Upper lobe of right lung (tissue), 1 donor: ENCODE data around the gene SERPINB6. TPM values are rescaled to one million over a fixed set of nuclear protein-coding genes. Genes with fewer than 3 reads are reported as not detected.
"Not testable (repeated sequence)": the region's sequence is repeated elsewhere in the genome, so short reads cannot be mapped to it uniquely, and the experiment has no call there.

Source experiments
- ATAC-seq: fragments of 200-7000 bp; cut with Tn5 transposase; one replicate; pipeline ENCODE4 v1.9.1; 2020; ENCODE audit warnings: mild to moderate bottlenecking, moderate library complexity
- DNase-seq: peaks from one replicate; pipeline ENCODE4 v3.0.0-alpha.2; 2020
- H3K27ac ChIP-seq: fragments of 200-600 bp; one replicate; pipeline ENCODE4 v1.8.0; 2022
- H3K27me3 ChIP-seq: fragments of 200-600 bp; one replicate; pipeline ENCODE4 v1.8.0; 2022; ENCODE audit warnings: mild to moderate bottlenecking
- H3K36me3 ChIP-seq: fragments of 200-600 bp; one replicate; pipeline ENCODE4 v1.8.0; 2022
- H3K4me1 ChIP-seq: fragments of 200-600 bp; one replicate; pipeline ENCODE4 v1.8.0; 2022
- H3K4me3 ChIP-seq: fragments of 200-600 bp; one replicate; pipeline ENCODE4 v1.8.0; 2022; ENCODE audit warnings: mild to moderate bottlenecking
- H3K9me3 ChIP-seq: fragments of 200-600 bp; one replicate; pipeline ENCODE4 v1.8.0; 2022
- intact Hi-C: fragments of 100-400 bp; cut with DNase I; formaldehyde crosslinking; loops from one replicate; pipeline ENCODE4 v1.11.0; 2022
- total RNA-seq: library from RNA; stranded (reverse); fragmentation: NEBNext Ultra II Directional; extraction: Animal tissue kit (Norgen Biotek cat#: 25700); gene quantifications from one replicate; pipeline ENCODE4 v1.2.1, GENCODE V29; 2021
- TF ChIP-seq, protein P1 (sequence below): fragments of 200-600 bp; IDR thresholded peaks from one replicate; pipeline ENCODE4 v1.8.0; 2022; ENCODE audit warnings: antibody characterized with exemption
- donor health status: DM: no; HTN: yes; CAD: no; lungs with severe emphysema.

Gene SERPINB6
- total RNA-seq, 1 donor from 2014 or later = 157 TPM

DNA sequence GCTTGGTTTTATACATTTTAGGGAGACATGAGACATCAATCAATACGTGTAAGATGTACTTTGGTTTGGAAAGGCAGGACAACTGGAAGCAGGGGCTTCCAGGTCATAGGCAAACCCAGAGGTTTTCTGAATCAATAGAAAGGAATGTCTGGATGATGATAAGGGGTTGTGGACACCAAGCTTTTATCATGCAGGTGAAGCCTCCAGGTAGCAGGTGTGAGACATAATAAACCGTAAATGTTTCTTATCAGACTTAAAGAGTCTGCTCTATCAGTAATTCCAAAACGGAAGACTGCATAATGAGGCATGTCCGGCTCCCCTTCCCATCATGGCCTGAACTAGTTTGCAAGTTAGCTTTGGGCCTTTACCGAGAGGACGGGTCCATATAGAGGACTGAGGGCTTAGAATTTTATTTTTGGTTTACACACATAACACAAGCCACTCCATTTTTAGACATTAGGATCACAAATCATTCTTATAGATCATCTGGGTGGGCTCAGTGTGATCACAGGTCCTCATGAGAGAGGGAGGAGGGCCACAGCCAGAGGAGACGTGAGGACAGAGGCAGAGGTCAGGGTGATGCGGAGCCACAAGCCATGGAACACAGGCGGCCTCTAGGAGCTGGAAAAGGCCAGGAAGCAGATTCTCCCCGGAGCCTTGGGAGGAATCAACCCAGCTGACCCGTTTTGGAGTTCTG lies 57.6 kb downstream of the SERPINB6 start:
- H3K27ac ChIP-seq = no peak overlapping the region
- no peak overlapping the region for H3K4me3 ChIP-seq
- TF ChIP-seq, protein P1, sequence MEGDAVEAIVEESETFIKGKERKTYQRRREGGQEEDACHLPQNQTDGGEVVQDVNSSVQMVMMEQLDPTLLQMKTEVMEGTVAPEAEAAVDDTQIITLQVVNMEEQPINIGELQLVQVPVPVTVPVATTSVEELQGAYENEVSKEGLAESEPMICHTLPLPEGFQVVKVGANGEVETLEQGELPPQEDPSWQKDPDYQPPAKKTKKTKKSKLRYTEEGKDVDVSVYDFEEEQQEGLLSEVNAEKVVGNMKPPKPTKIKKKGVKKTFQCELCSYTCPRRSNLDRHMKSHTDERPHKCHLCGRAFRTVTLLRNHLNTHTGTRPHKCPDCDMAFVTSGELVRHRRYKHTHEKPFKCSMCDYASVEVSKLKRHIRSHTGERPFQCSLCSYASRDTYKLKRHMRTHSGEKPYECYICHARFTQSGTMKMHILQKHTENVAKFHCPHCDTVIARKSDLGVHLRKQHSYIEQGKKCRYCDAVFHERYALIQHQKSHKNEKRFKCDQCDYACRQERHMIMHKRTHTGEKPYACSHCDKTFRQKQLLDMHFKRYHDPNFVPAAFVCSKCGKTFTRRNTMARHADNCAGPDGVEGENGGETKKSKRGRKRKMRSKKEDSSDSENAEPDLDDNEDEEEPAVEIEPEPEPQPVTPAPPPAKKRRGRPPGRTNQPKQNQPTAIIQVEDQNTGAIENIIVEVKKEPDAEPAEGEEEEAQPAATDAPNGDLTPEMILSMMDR = no peak
- no peak for ATAC-seq
- intact Hi-C loops = no loop called here
- peak; percentile 16 for DNase-seq
- H3K4me1 ChIP-seq = no peaks in the 10 kb centered on the region
- no peaks in the 10 kb centered on the region for H3K9me3 ChIP-seq
- no peaks in the 10 kb centered on the region for H3K36me3 ChIP-seq
- no peaks in the 10 kb centered on the region for H3K27me3 ChIP-seq

DNA sequence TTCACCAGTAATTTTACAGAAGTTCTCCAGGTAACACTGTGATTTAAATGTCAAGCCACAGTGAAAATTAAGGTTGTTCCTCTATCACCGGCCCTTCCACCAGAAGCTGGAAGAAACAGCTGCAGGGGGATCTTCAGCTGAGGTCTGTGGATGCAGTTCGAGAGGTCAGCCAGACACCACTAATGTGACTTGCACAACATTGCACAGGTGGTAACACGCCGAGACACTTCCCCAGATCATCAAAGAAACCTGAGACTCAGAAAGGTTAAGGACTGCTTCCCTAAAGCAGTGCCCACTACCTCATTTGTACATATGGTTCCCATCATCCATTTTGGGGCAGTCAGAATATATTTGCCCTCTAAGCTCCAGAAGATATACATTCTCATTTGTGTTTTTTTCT lies 60.2 kb downstream of the SERPINB6 start:
- no peak overlapping the region for H3K27ac ChIP-seq
- no peak for DNase-seq
- no peak for ATAC-seq
- no peaks in the 10 kb centered on the region for H3K27me3 ChIP-seq
- no peaks in the 10 kb centered on the region for H3K4me1 ChIP-seq
- H3K36me3 ChIP-seq = no peaks in the 10 kb centered on the region
- H3K4me3 ChIP-seq = no peak overlapping the region
- intact Hi-C loops = no loop called here
- H3K9me3 ChIP-seq = no peaks in the 10 kb centered on the region
- TF ChIP-seq, protein P1 = no peak

DNA sequence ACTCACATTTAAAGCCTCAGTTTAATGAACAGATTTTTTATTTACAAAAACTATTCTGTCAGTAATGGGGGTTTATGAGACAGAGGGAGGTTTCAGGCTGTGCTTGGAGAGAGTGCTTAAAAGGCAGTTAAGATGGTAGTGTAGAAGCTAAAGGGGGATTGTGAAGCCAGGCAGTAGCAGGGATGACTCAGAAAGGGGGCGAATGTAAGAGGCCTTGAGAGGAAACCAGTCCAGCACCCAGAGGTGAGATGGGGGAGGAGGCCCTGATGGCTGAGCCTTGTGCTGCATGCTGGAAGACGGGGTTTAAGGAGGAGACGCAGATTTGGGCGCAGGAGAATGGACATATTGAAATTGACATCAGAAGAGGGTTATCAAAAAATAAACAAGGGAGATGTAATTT lies 61.6 kb downstream of the SERPINB6 start:
- Histone ChIP-seq H3K4me3 (no peak overlapping the region), H3K27ac (no peak overlapping the region), H3K27me3 (no peaks in the 10 kb centered on the region), H3K36me3 (no peaks in the 10 kb centered on the region), H3K9me3 (no peaks in the 10 kb centered on the region), H3K4me1 (no peaks in the 10 kb centered on the region)
- ATAC-seq (no peak), DNase-seq (peak; percentile 32)
- TF ChIP-seq, protein P1 = no peak
- intact Hi-C loops = no loop called here

DNA sequence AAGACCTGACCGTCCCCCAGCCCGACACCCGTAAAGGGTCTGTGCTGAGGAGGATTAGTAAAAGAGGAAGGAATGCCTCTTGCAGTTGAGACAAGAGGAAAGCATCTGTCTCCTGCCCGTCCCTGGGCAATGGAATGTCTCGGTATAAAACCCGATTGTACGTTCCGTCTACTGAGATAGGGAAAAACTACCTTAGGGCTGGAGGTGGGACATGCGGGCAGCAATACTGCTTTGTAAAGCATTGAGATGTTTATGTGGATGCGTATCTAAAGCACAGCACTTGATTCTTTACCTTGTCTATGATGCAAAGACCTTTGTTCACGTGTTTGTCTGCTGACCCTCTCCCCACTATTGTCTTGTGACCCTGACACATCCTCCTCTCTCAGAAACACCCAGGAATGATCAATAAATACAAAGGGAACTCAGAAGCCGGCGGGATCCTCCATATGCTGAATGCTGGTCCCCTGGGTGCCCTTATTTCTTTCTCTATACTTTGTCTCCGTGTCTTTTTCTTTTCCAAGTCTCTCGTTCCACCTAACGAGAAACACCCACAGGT lies 62.2 kb downstream of the SERPINB6 start:
- H3K36me3 ChIP-seq, H3K4me3 ChIP-seq, H3K27me3 ChIP-seq, ATAC-seq, DNase-seq, H3K27ac ChIP-seq, H3K4me1 ChIP-seq, H3K9me3 ChIP-seq, intact Hi-C loops: not testable (repeated sequence)

DNA sequence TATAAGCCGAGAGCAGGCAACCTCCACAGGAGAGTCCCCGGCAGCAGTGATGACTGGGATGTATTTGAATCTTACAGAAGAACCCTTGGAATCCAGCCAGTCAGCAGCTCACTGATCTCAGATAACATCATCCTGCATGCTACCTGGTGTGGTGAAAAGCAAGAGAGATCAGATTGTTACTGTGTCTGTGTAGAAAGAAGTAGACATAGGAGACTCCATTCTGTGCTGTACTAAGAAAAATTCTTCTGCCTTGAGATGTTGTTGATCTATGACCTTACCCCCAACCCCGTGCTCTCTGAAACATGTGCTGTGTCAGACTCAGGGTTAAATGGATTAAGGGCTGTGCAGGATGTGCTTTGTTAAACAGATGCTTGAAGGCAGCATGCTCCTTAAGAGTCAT lies 62.9 kb downstream of the SERPINB6 start:
- DNase-seq, H3K4me1 ChIP-seq, H3K27ac ChIP-seq, ATAC-seq, H3K27me3 ChIP-seq, H3K4me3 ChIP-seq, H3K36me3 ChIP-seq, intact Hi-C loops, H3K9me3 ChIP-seq: not testable (repeated sequence)

DNA sequence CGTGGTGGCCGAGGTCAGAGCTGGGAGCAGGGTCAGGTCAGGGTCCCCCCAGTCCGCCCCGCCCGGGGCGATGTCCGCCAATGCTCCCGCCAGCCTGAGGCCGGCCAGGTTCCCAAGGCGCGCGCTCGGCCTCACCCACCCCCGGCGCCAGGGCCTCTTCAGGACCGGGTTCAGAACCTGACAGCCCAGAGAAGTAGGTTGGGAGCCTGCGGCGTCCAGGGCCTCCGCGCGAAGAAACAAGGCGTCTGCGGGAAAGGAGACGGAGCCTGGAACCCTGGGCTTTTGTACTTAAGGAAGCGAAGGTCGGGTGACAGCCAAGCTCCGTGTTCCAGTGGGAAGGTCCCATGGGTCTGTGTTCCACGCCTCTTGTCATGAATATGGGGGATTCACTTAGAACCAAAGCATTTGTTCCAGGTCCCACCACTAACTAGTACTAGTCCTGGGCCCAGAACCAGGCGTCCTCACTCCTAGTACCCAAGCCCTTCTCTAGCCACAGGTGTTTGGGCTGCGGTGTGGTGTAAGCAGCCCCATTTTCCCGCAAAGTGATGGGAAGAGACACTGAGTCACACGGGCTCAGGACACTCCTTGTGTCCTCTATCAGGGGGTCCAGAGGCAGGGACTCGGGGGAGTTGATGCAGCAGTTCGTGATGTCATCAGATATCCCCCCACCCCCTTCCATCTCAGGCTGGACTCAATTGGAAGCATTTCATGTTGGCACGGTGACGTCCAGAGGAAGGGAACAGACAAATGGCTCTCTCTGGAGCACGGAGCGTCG lies 67.8 kb downstream of the SERPINB6 start:
- H3K9me3 ChIP-seq, intact Hi-C loops, DNase-seq, H3K27me3 ChIP-seq: not testable (repeated sequence)
- H3K27ac ChIP-seq = peak overlapping the region; percentile 87
- peaks cover 17% of the 10 kb centered on the region for H3K36me3 ChIP-seq
- H3K4me3 ChIP-seq = peak overlapping the region; percentile 75
- peak; percentile 82 for ATAC-seq
- peaks cover 23% of the 10 kb centered on the region for H3K4me1 ChIP-seq

DNA sequence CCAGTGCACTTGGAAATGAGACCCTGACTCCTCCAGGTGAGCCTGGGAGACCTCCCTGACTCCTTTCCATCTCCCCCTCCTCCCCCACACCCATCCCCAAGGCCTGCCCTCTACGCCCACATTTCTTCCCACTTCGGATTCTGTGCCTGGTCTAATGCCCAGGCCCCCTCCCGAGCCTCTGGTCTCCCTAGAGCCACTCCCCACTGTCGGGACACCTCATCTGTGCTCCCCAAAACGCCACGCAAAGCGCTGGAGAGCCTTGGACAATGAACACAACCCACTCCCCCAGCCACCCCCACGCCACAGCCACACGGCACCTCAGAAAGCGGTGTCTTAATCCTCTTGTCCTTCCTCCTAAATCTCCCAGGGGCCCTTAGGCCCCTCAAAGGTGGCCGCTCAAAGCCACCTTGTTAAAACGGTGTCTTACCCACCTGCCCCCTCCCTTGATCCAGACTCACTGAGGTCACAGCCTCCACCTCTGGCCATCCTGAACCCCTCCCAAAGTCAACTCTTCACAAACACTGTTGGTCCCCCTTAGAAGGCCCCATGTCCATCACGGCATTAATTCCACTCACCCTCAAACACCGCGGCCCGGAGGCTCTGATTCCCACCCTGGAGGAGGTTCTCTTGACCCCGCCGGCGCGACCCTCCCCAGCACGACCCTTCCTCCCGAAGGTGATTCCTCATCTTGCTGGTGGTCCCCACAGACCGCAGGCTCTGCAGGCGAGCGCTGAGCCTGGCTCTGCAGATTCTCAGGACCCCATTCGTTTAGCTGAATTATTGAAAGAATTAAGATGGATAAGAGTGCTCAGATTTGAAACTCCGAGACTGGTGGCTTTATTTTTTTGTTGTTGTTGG lies 69.5 kb downstream of the SERPINB6 start:
- H3K4me1 ChIP-seq = peaks cover 33% of the 10 kb centered on the region
- peak overlapping the region; percentile 75 for H3K4me3 ChIP-seq
- H3K36me3 ChIP-seq = peaks cover 17% of the 10 kb centered on the region
- H3K27ac ChIP-seq = peak overlapping the region; percentile 87
- H3K9me3 ChIP-seq, DNase-seq, ATAC-seq, intact Hi-C loops, H3K27me3 ChIP-seq: not testable (repeated sequence)
